Hepatocyte (in vitro differentiated cells): Measurements from ENCODE around the gene ATG4B. TPM values are rescaled to one million over a fixed set of nuclear protein-coding genes. Genes with fewer than 3 reads are reported as not detected.

Experiments used
- DNase-seq: peaks from one replicate; pipeline ENCODE4 v3.0.0-alpha.2; 2016; ENCODE audit warnings: low spot score
- H2AFZ ChIP-seq: fragments of 200-600 bp; sonication (generic); 2 replicates; pipeline ENCODE4 v1.6.0; 2016; ENCODE audit warnings: antibody characterized with exemption, mild to moderate bottlenecking
- H3K27ac ChIP-seq: fragments of 200-600 bp; sonication (generic); 2 replicates; pipeline ENCODE4 v1.5.1; 2016; ENCODE audit warnings: mild to moderate bottlenecking
- H3K27me3 ChIP-seq: fragments of 200-600 bp; sonication (generic); 2 replicates; pipeline ENCODE4 v1.6.1; 2016
- H3K36me3 ChIP-seq: fragments of 200-600 bp; sonication (generic); replicated peaks from 2 replicates; pipeline ENCODE4 v1.5.1; 2016; ENCODE audit warnings: low read depth; ENCODE audit not compliant: insufficient read depth
- H3K4me1 ChIP-seq: fragments of 200-600 bp; sonication (generic); 2 replicates; pipeline ENCODE4 v1.5.1; 2016; ENCODE audit warnings: mild to moderate bottlenecking, moderate library complexity; ENCODE audit not compliant: insufficient read depth
- H3K4me2 ChIP-seq: fragments of 200-600 bp; sonication (generic); 2 replicates; pipeline ENCODE4 v1.6.0; 2016
- H3K4me3 ChIP-seq: fragments of 200-600 bp; sonication (generic); 2 replicates; pipeline ENCODE4 v1.5.1; 2016; ENCODE audit warnings: mild to moderate bottlenecking
- H3K79me2 ChIP-seq: fragments of 200-600 bp; sonication (generic); 2 replicates; pipeline ENCODE4 v1.6.0; 2017; ENCODE audit warnings: mild to moderate bottlenecking
- H3K9me2 ChIP-seq: fragments of 200-600 bp; sonication (generic); replicated peaks from 2 replicates; pipeline ENCODE4 v1.6.0; 2017; ENCODE audit warnings: mild to moderate bottlenecking; ENCODE audit not compliant: insufficient read depth
- H3K9me3 ChIP-seq: fragments of 200-600 bp; sonication (generic); 2 replicates; pipeline ENCODE4 v1.5.1; 2016; ENCODE audit warnings: low read depth, mild to moderate bottlenecking
- H4K20me1 ChIP-seq: fragments of 200-600 bp; sonication (generic); 2 replicates; pipeline ENCODE4 v1.6.0; 2016; ENCODE audit warnings: mild to moderate bottlenecking; ENCODE audit not compliant: insufficient read depth, poor library complexity, severe bottlenecking
- CTCF ChIP-seq: fragments of 200-600 bp; sonication (generic); IDR thresholded peaks from 2 replicates; pipeline ENCODE4 v1.5.1; 2016; ENCODE audit warnings: antibody characterized with exemption, mild to moderate bottlenecking; ENCODE audit not compliant: poor library complexity
- EZH2 ChIP-seq: fragments of 200-600 bp; sonication (generic); IDR thresholded peaks from 2 replicates; pipeline ENCODE4 v1.6.1; 2016; ENCODE audit warnings: antibody characterized with exemption, mild to moderate bottlenecking, borderline replicate concordance
- EZH2phosphoT487 ChIP-seq: fragments of 200-600 bp; sonication (generic); IDR thresholded peaks from one replicate; pipeline ENCODE4 v1.6.1; 2018; ENCODE audit warnings: antibody characterized with exemption, mild to moderate bottlenecking, low read depth, moderate library complexity; ENCODE audit not compliant: unreplicated experiment, severe bottlenecking
- WGBS: methylation state at CpG from one replicate; pipeline ENCODE4 v1.1.6; 2016; ENCODE audit warnings: low lambda C conversion rate; ENCODE audit errors: missing lambda C conversion rate; 5-methylcytosine and 5-hydroxymethylcytosine counted together
- polyA plus RNA-seq: library from polyadenylated mRNA; unstranded; fragments of >200 nt; fragmentation: Nextera tagmentation; extraction: Ambion mirVana; gene quantifications from 2 replicates; pipeline ENCODE4 v1.2.1, GENCODE V29; 2016
- total RNA-seq: library from RNA; depleted of rRNA; stranded (reverse); fragments of >200 nt; gene quantifications from 2 replicates; pipeline ENCODE4 v1.2.3, GENCODE V29; 2014

Gene ATG4B
- total and polyA plus RNA-seq, 2 experiments from 2014 or later: 61.3 to 108 TPM

- peaks cover 26% of the 10 kb centered on the region for H3K4me1 ChIP-seq
- H3K27me3 ChIP-seq: no peaks in the 10 kb centered on the region
- WGBS: under 1% methylated on average over 46 of the region's 97 CpGs
- TF ChIP-seq EZH2: no peak
- TF ChIP-seq CTCF: no peak
- no peak for TF ChIP-seq EZH2phosphoT487
- peak; percentile 77 for DNase-seq
- peak overlapping the region; percentile 99 for H3K27ac ChIP-seq
- H4K20me1 ChIP-seq: peaks cover 41% of the 10 kb centered on the region
- no peaks in the 10 kb centered on the region for H3K36me3 ChIP-seq
- H2AFZ ChIP-seq: peak overlapping the region; percentile 84
- H3K9me2 ChIP-seq: no peaks in the 10 kb centered on the region
- no peaks in the 10 kb centered on the region for H3K9me3 ChIP-seq
- peak overlapping the region; percentile 89 for H3K4me2 ChIP-seq
- peak overlapping the region; percentile 98 for H3K4me3 ChIP-seq
- H3K79me2 ChIP-seq: peaks cover 86% of the 10 kb centered on the region
These were observed 1.1 kb upstream of the ATG4B start for GRCh38 chr2:241636182-241637017.

DNA sequence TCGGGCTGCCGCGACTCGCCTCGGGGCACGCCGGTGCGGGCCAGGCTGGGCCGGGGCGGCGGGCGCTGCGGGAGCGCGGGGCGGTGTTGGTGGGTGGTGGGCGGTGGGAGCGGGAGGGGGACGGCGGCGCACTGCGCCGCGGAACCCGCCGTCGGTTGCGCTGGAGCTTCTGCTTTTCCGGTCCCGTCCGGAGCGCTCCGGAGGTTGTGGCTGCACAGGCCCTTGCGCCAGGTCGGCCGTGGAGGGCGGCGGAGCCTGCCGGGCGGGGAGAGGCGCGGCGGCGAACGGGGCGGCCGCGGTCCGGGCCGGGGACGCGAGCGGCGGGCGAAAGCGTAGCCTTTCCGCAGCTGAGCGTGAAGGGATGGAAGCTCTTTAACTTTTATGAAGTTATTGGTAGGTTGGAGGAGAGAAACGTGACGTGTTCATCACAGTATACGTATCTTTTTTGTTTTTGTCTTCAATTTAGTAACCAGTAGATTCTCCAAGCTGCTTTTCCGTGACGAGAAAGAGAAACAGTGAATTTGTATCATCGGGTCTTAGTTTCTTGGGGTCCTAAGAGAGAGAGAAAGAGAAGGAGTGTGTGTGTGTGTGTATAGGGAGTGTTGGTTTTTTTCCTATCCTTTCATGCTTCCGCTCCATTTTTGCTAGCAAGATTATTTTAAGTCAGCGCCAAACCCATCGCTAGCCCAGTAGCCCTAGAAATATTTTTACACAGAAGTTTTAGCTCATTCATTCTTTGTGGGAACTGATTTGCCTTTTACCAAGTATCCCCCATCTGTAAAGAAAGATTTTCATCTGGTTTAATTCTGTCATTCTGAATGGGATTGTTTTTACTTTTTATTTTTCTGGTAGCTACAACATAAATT lies 535 bp downstream of the ATG4B start:
- H3K9me2 ChIP-seq: no peaks in the 10 kb centered on the region
- H4K20me1 ChIP-seq: peaks cover 52% of the 10 kb centered on the region
- H3K9me3 ChIP-seq: no peaks in the 10 kb centered on the region
- peak overlapping the region; percentile 80 for H3K4me2 ChIP-seq
- H2AFZ ChIP-seq: peak overlapping the region; percentile 90
- peaks cover 26% of the 10 kb centered on the region for H3K4me1 ChIP-seq
- peak overlapping the region; percentile 93 for H3K4me3 ChIP-seq
- peak; percentile 49 for DNase-seq
- peak overlapping the region; percentile 99 for H3K27ac ChIP-seq
- 4% methylated on average over 29 of the region's 67 CpGs for WGBS
- TF ChIP-seq EZH2 (no peak), CTCF (no peak), EZH2phosphoT487 (no peak)
- H3K36me3 ChIP-seq: no peaks in the 10 kb centered on the region
- peaks cover 86% of the 10 kb centered on the region for H3K79me2 ChIP-seq
- no peaks in the 10 kb centered on the region for H3K27me3 ChIP-seq

GRCh38 chr2:241638940-241639339 lies 1.4 kb downstream of the ATG4B start:
- H3K36me3 ChIP-seq: no peaks in the 10 kb centered on the region
- no peaks in the 10 kb centered on the region for H3K9me2 ChIP-seq
- TF ChIP-seq EZH2 (no peak), EZH2phosphoT487 (no peak), CTCF (no peak)
- no peak for DNase-seq
- peaks cover 26% of the 10 kb centered on the region for H3K4me1 ChIP-seq
- no peaks in the 10 kb centered on the region for H3K27me3 ChIP-seq
- H3K9me3 ChIP-seq: no peaks in the 10 kb centered on the region
- H3K79me2 ChIP-seq: peaks cover 86% of the 10 kb centered on the region
- peak overlapping the region; percentile 93 for H3K4me3 ChIP-seq
- H3K4me2 ChIP-seq: peak overlapping the region; percentile 80
- 94% methylated on average over 14 of the region's 14 CpGs for WGBS
- no peak overlapping the region for H3K27ac ChIP-seq
- H2AFZ ChIP-seq: no peak overlapping the region
- H4K20me1 ChIP-seq: peaks cover 56% of the 10 kb centered on the region
